Nucleus accumbens (tissue), 56 donors: ENCODE data around the gene ARHGAP15.

Experiments used
- DNase-seq, 56 donors: peaks; one replicate each; lab custom pipeline; 2025; lab: John Stamatoyannopoulos, UW

The ARHGAP15 gene

GRCh38 chr2:143779021-143779420 lies 649.8 kb downstream of the ARHGAP15 start:
- DNase-seq: peak in 1 of 56 donors; percentile 55

GRCh38 chr2:143786026-143786765 lies 657.0 kb downstream of the ARHGAP15 start:
- DNase-seq: no peak

DNA sequence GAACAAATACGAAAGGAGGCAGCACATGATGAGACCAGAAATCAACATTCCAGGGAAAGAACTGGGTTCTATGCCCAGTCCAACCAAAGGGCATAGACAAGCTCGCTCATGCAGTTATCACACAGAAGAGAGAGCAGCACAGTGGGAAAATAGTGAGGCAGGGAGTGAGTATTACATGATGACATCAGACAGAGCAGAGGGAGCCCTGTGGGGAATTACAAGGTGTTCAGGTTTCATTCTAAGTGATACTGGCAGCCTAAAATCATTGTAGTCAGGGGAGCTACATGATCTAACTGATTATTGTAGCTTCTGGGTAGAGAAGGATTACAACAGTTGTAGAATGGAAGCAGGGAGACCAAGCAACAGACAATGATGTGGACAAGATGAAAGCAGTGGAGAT lies 658.5 kb downstream of the ARHGAP15 start:
- no peak for DNase-seq

- no peak for DNase-seq
These were observed 663.4 kb downstream of the ARHGAP15 start for GRCh38 chr2:143792602-143793001.

DNA sequence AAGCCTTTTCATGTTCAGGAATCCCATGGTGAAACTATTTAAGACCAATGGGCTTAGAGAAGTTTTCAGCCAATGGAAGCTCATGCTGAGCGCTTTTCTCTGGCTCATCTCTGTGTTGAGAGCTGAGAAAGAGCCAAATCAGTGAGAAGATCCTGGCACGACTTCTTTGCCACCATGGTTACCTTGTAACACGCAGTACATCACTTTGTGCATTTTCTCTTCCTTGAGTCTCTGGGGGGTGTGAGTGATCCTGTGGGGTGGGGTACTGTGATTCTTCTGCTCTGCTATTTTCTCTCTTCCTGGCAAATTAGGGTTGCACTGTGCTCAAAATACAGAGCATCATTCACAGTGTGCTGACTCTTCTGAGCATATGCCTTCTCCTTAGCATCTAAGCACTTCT lies 664.2 kb downstream of the ARHGAP15 start:
- no peak for DNase-seq

DNA sequence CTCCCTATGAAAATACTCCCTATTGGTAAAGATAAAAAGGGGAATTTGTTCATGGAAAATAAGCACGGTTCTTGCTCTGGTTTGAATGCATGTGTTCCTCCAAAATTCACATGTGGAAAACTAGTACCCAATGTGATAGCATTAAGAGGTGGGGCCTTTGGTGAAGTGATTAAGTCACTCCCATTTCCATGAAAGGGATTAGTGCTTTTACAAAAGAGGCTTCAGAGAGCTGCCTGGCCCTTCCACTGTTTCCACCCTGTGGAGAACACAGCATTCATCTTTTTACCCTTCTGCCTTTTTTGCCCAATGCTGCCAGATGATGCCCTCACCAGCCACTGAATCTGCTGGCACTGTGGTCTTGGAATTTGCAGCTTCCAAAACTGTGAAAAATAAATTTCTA lies 666.8 kb downstream of the ARHGAP15 start:
- DNase-seq: no peak

GRCh38 chr2:143801561-143801960 lies 672.3 kb downstream of the ARHGAP15 start:
- no peak for DNase-seq

GRCh38 chr2:143802242-143802641 lies 673.0 kb downstream of the ARHGAP15 start:
- no peak for DNase-seq

- no peak for DNase-seq
These were observed 673.8 kb downstream of the ARHGAP15 start for GRCh38 chr2:143802871-143803650.

- no peak for DNase-seq
These were observed 674.7 kb downstream of the ARHGAP15 start for GRCh38 chr2:143803936-143804335.

DNA sequence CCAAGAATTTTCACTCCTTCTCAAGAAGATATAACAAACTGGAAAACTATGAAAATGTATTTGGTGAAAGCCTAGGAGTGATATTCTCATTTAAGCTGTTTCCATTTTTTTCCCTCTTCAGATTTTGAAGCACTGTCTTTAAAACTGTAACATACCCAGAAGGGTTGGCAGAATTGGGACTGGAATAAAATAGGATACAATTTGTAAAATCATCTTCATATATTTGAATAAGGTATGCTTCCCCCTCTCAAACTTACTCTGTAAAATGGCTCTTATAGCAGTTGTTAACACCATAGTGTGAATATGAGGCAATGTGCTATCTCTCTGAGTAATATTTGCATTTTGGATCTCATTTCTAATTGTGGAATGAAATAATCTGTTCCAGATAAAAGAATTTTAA lies 676.4 kb downstream of the ARHGAP15 start:
- DNase-seq: no peak

GRCh38 chr2:143807192-143807591 lies 678.0 kb downstream of the ARHGAP15 start:
- no peak for DNase-seq

- DNase-seq: no peak
These were observed 678.5 kb downstream of the ARHGAP15 start for GRCh38 chr2:143807671-143808070.

DNA sequence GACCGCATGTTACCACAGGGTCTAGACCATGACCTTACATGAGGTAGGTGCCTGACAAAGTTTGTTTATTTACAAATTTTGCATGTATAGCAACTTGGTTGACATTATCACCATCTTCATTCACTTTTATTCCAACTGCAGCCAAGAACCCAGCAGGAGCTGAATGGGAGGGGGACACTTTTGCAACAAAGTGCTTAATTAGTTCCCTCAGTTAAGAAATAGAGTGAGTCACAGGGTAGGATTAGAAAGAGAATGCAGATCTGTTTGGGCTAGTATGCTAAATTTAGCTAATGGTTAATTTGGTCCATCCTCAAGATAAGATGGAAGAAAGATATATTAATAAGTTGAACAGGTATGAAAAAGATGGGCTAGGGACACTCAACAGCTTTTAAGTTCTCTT lies 678.9 kb downstream of the ARHGAP15 start:
- DNase-seq: no peak

- no peak for DNase-seq
These were observed 685.9 kb downstream of the ARHGAP15 start for GRCh38 chr2:143815082-143815481.

GRCh38 chr2:143816916-143817315 lies 687.7 kb downstream of the ARHGAP15 start:
- DNase-seq: no peak
